ENCODE results near the gene PRPS1L1.

PRPS1L1 gene

GRCh38 chr7:18027628-18028027 is at the start of gene PRPS1L1:
Gene PRPS1L1 (minus strand): TSS chr7:18027846.
- no peak for DNase-seq

DNA sequence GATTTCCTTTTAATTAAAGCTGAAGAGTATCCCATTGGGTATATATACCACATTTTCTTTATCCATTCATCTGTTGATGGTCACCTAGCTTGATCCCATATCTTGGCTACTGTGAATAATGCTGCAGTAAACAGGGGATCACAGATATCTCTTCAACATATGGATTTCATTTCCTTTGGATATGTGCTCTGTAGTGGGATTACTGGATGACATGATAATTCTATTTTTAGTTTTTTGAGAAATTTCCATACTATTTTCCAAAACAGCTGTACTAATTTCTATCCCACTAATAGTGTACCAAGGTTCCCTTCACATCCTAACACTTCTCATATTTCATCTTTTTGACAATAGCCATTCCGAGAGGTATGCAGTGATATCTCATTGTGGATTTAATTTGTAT is 48.8 kb upstream of the PRPS1L1 start:
- DNase-seq: no peak

DNA sequence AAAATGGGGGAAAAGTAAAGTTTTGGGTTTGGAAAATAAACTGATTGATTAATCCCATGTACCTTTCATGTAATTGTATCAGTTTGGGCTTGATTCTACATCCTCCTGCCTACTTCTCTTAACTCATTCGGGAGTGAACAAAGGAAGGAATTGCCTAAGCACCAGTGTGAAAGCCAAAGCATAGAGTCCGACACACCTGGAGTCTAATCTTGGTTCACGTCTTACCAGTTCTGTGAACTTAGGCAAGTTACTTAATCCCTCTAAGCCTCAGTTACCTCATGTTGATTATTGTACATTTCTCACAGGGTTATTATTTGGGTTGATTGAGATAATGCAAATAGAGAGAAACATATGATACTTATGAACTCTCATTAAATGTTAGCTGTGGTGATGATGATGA is 41.1 kb upstream of the PRPS1L1 start:
- no peak for DNase-seq

GRCh38 chr7:18064242-18064838 is 36.7 kb upstream of the PRPS1L1 start:
- no peak for DNase-seq

DNA sequence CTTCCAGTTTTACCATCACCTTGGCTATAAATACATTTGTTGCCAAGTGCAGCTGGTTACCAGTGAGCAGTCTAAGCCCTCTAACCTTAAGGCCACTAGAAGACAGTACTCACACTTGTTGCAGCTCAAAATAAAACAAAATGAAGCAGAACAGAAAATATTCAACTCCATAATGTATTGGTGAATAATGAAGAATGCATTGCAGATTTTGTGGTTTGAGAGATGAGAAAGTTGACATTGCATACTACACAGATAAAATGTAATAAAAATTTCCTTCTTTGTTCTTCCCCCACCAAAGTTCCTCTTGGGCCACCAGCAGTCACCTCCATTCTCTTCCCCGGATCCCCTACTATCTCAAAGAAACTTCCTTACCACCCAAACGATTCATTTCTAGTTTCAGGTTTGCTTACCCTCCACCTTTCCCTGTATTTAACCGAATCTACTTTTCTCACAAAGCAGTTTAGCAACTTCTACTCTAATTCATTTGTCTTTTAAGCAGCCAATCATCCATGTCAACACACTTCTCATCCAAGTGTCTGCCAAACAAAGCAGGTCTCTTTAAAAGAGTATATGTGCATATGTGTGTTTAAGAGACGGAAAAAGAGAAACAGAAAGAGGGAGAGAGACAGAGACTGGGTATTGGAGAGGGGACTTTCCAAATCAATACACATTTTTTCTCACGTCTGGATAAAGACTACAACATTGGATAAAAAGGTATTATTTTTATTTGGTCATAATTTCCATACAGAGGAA is 35.7 kb upstream of the PRPS1L1 start:
- DNase-seq: no peak

DNA sequence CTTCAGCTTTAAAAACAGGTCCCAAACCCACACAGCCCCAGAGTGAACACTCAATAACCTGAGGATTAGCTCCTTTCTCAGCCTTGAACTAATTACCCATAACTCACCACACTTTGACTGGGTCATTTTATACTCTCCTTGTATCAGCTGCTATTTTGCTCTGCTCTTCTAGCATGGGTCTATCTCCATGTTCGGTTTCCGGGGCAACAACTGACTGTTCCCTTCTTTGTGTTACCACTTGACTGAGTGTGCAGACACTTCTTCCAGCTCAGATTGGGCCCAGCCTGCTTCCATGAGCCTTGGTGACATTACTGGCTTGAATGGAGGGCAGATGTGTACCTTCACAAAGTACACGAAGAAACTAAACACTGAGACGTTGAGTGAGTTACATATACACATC is 31.5 kb upstream of the PRPS1L1 start:
- DNase-seq: no peak

DNA sequence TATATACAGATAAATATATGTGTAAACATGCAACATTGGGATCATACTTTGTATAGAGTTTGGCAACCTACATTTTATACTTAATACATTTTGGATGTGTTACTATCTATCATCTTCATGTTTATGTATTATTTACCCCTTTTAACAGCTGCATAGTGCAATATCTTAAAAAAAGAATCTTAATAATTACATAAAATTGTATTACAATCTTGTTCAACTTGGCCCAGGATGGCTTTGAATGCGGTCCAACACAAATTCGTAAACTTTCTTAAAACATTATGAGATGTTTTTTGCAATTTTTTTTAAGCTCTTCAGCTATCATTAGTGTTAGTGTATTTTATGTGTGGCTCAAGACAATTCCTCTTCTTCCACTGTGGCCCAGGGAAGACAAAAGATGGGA is 26.3 kb upstream of the PRPS1L1 start:
- DNase-seq: no peak

DNA sequence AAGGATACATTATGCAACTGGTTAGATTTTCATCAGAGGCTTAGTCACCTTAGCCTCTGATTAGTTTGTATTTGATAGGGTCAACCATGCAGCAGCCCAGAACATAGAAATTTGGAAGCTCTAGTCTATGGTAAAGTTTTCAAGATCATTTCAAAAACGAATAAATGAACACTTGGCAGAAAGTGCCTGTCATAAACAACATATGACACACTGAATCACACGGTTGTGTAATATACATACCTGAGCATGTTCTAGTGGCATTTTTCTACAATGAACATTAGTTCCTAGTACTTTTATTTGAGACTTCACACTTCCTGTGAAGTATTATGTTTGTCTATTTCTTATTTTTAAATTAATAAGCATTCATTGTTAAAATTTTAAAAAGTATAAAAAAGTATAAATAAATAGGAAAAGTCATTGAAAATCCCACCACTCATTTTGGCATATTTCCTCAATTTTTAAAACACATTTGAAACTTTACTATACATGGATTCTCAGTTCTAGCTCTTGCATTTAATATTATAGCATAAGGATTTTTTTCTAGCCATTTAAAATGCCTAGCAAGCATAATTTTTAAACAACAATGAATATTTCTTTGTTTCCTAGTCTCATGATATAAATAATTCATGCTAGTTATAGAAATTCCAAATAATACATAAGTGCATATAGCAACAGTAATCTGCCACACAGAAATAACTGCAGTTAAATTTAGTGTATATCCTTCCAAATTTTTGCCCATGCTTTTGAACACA is 25.7 kb upstream of the PRPS1L1 start:
- no peak for DNase-seq

DNA sequence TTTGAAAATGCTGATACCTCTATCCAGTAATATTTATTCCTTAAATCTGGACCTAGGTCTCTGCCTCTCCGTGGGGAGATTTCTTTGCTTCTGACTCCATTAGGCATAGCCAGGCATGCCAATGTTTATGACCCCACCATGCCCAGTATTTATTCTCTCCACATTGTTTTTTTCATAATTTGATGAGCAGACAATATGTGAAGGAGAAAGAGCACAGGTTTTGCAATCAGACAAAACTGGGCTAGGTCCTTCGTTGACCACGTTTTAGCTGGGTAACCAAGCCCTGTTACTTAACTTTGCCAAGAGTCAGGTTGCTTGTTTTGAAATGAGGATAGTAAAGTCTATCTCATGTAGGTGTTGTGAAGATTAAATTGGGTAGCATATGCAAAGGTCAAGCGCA is 21.6 kb upstream of the PRPS1L1 start:
- no peak for DNase-seq

GRCh38 chr7:18046601-18047000 is 19.0 kb upstream of the PRPS1L1 start:
- no peak for DNase-seq

GRCh38 chr7:18045171-18045570 is 17.5 kb upstream of the PRPS1L1 start:
- DNase-seq: no peak

DNA sequence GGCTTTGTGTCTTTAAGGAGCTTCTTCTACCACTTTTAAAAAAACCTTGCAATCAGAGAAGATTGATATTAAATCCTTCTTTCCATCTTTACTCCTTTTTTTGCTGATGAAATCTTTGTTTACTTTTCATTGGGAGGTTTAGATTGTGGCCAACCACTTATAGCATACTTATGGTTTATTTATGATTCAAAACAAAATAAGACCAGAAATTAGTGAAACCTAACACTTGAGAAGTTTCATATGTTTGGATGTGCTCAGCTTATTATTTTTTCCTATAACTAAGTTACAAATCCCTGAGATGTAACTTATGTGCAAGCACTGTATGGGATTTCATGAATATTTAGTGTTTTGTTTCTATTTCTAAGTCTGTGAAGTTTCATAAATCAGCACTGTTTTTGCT is 13.5 kb upstream of the PRPS1L1 start:
- DNase-seq: no peak

DNA sequence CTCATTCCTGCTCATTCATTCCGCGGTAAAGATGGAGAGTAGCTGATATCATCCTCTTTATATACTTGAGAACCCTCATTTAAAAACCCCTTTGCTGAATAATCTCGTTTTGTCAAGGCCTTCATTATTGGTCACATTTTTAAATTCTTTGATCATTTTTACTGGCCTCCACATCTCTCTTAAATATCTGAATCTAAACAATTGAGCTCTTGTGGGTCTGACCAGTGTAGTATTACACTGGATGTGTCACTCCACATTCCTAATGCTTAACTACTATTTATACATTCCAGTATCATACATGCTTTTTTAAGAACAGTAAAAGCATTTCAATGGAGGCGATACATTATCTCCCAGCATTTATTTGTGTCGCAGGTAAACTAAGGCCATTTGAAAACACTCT is 12.6 kb upstream of the PRPS1L1 start:
- no peak for DNase-seq

- DNase-seq: no peak
Observed at GRCh38 chr7:18038382-18038781, 10.7 kb upstream of the PRPS1L1 start.

DNA sequence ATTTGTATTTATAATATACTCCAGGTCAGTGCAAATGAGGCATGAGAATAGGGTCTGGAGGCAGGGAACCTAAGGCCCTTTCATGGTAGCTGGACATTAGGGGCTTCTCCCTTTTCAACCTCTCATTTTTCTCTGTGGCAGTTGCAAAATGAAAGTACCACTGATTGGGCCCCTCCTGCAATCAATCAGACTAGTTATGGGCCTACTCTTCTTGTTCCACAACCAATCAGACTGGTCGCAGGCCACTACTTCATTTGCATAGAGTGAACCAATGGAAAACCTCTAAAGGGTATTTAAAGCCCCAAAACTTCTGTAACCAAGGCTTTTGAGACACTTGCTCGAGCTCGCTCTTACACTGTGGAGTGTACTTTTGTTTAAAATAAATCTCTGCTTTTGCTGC is 10.0 kb upstream of the PRPS1L1 start:
- no peak for DNase-seq

DNA sequence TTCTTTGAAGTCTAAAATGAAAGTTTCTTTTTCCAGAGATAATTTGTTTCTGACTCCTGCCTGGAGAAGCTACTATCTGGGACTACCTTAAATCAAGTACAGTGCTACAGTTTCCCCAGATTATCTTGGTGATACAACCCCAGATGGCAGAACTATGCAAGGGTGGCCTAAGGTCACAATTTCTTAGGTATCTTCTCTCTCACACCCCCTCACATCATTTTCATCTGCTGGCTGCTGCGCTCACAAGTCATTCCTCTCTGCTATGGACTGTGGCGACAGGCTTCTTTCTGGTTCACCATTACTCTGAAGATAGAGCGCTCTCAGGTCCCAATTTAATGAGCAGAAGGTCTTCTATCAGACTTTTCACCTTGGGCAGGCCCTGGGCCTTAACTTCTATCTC is 9.1 kb upstream of the PRPS1L1 start:
- no peak for DNase-seq

- no peak for DNase-seq
Observed at GRCh38 chr7:18030758-18031157, 3.1 kb upstream of the PRPS1L1 start.

- no peak for DNase-seq
Observed at GRCh38 chr7:18020138-18020715, 7.4 kb downstream of the PRPS1L1 start.

GRCh38 chr7:18019555-18019954 is 8.1 kb downstream of the PRPS1L1 start:
- DNase-seq: no peak

- DNase-seq: no peak
Observed at GRCh38 chr7:18018296-18019215, 9.1 kb downstream of the PRPS1L1 start.

GRCh38 chr7:18016547-18017444 is 10.8 kb downstream of the PRPS1L1 start:
- no peak for DNase-seq

DNA sequence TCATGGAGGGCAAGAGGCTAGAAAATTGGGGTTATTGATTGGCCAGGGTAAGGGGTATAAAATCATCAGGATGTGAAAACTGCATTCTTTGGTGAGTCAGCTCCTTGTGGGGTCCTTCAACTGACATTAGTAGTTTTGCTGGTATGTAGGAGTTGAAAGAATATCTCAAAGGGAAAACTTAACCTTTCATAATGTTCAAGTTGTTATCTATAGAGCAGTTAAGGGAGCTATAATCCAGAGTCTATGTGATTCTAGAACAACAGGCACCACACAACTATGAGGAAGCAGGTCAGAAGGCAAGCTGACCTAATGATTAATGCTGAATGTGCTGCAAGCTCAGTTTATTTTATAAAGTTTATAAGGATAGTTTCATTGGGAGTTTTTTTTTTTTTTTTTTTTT is 13.7 kb downstream of the PRPS1L1 start:
- DNase-seq: no peak
